Natural killer cell treated with Interleukin-12 subunit alpha and Interleukin-12 subunit beta and Interleukin-15 and Interleukin-18, amount 100 ng/mL, for 72 hours (primary cell): ENCODE results near the gene NPC1. TPM values are rescaled to one million over a fixed set of nuclear protein-coding genes. Genes with fewer than 3 reads are reported as not detected.
"Not testable (repeated sequence)": the region's sequence is repeated elsewhere in the genome, so short reads cannot be mapped to it uniquely, and the experiment has no call there.

ENCODE experiments used
- ATAC-seq, 2 donors: fragments of 150-1000 bp; cut with Tn5 transposase in 1 of 2; sonication (Bioruptor Pico), chemical (Tn5 transposase) in 1 of 2; 2 replicates each; pipeline ENCODE4 v1.10.0; 2021
- DNase-seq: peaks from one replicate; pipeline ENCODE4 v3.0.0; 2022; ENCODE audit warnings: low spot score
- H3K27ac Mint-ChIP-seq, 2 donors: 1 replicate in 1 of 2; 2 replicates in 1 of 2; pipeline ENCODE4 v1.8.0; 2022; ENCODE audit warnings: mixed read lengths in 2 of 2, mild to moderate bottlenecking in 1 of 2, moderate library complexity in 1 of 2
- H3K27me3 Mint-ChIP-seq, 2 donors: 1 replicate in 1 of 2; 2 replicates in 1 of 2; pipeline ENCODE4 v1.8.0; 2022; ENCODE audit warnings: mixed read lengths in 2 of 2
- H3K36me3 Mint-ChIP-seq: one replicate; pipeline ENCODE4 v1.8.0; 2022; ENCODE audit warnings: mixed read lengths
- H3K4me1 Mint-ChIP-seq, 2 donors: 1 replicate in 1 of 2; 2 replicates in 1 of 2; pipeline ENCODE4 v1.8.0; 2022; ENCODE audit warnings: low read depth in 2 of 2, mixed read lengths in 2 of 2, mild to moderate bottlenecking in 1 of 2
- H3K4me3 Mint-ChIP-seq: one replicate; pipeline ENCODE4 v1.8.0; 2022; ENCODE audit warnings: mixed read lengths
- H3K9me3 Mint-ChIP-seq: 2 replicates; pipeline ENCODE4 v1.8.0; 2022; ENCODE audit warnings: mixed read lengths
- total RNA-seq, 2 donors: library from RNA; stranded (reverse); gene quantifications; one replicate each; pipeline ENCODE4 v1.2.3, GENCODE V29; 2022

The NPC1 gene
- total RNA-seq, 2 donors from 2014 or later = 87.6 to 88.3 TPM

DNA sequence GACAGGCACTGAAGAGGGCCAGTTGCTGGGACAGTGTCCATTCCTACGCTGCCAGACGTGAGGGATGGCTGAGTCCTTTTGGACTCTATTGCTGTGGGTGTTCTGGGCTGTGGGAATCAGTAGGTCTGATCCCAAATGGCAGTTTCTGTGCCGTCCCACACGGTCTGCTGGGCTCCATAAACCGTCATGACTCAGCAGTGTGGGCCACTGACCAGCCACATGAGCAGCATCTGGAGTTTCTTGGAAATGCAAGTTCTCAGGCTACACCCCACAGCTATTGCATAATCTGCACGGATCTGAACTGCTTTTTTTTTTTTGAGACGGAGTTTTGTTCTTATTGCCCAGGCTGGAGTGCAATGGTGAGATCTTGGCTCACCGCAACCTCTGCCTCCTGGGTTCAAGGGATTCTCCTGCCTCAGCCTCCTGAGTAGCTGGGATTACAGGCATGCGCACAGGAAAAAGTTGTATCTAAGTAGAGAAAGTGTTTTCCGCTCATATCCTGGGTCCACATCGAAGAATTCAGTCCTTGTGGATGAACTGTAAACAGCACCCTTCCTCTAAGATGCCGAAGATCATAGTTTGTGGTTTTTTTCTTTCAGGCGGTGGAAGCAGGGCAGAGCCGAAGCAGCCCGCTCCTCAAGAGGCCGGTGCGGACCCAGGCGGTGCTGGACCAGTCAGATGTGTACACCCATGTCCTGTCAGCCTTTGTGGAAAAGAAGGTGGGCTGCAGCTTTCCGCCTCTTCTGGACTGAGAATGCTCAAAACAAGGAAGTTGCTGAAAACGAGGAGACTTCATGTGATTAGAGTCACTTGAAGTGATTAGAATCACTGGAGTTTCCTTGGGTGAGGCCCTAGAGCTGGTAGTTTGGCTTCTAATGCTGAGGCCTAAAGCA is 57.5 kb downstream of the NPC1 start:
- ATAC-seq (no peak), DNase-seq (no peak)
- H3K27ac Mint-ChIP-seq = peak overlapping the region; percentile 53 to 84
- H3K27me3 Mint-ChIP-seq = no peaks in the 10 kb centered on the region
- H3K4me3 Mint-ChIP-seq = no peak overlapping the region
- H3K9me3 Mint-ChIP-seq = no peaks in the 10 kb centered on the region
- peaks cover 24% of the 10 kb centered on the region for H3K36me3 Mint-ChIP-seq
- peaks cover 13 to 23% of the 10 kb centered on the region in 2 donors for H3K4me1 Mint-ChIP-seq

DNA sequence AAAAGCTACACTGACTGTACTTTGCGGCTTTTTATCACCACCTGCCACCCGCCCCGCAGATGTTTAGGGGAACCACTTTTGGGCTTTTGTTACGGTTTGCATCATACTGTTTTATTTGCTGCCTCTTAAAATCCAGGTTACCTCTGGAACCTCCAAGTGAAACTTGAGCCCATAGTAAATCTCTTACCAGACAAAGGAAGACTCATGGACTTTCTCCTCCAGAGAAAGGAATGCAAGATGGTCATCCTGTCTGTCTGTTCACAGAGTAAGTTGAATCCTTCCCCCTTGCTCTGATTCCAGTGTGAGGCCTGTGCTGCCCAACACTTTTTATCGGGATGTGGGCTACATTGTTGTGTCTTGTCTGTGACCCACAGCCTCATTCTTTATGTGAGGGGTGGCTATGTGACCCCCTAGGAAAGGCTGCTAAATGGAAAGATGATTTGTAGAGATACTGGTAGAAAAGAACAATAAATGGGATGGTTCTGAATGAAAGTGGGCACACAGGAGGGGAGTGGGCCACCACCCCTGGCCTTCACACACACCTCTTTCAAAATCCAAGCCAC is 59.7 kb downstream of the NPC1 start:
- DNase-seq (no peak), ATAC-seq (no peak)
- no peak overlapping the region for H3K4me3 Mint-ChIP-seq
- no peaks in the 10 kb centered on the region for H3K9me3 Mint-ChIP-seq
- H3K36me3 Mint-ChIP-seq = peaks cover 32% of the 10 kb centered on the region
- H3K27me3 Mint-ChIP-seq = no peaks in the 10 kb centered on the region
- peaks cover 22 to 26% of the 10 kb centered on the region in 2 donors for H3K4me1 Mint-ChIP-seq
- H3K27ac Mint-ChIP-seq = no peak overlapping the region

DNA sequence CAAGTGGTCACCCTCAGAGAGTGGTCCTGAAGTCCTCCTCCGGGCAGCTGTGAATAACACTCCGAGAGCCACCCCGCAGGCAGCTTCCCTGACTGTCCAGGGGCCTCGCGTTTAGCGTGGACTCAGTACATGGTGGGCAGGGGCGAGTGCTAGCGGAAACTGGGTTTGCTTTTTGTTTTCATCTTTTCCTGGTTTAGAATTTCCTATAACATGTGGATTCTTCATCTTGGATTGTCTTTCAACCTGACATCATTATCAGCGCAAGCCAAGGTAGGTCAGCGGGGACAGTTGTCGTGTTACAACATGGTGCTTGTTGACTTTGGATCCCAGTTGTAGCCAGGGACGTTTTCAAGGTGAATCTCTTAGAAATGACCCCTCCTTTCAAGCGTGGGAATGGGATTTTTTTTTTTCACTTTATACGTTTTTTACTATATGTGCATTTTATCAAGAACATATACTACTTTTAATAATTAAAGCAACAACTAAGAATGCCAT is 62.0 kb downstream of the NPC1 start:
- Mint-ChIP-seq H3K36me3 (peaks cover 36% of the 10 kb centered on the region), H3K4me3 (no peak overlapping the region), H3K9me3 (no peaks in the 10 kb centered on the region), H3K4me1 (peaks cover 14 to 20% of the 10 kb centered on the region in 2 donors), H3K27ac (peak overlapping the region; percentile 36 to 70), H3K27me3 (no peaks in the 10 kb centered on the region)
- ATAC-seq (no peak), DNase-seq (no peak)

DNA sequence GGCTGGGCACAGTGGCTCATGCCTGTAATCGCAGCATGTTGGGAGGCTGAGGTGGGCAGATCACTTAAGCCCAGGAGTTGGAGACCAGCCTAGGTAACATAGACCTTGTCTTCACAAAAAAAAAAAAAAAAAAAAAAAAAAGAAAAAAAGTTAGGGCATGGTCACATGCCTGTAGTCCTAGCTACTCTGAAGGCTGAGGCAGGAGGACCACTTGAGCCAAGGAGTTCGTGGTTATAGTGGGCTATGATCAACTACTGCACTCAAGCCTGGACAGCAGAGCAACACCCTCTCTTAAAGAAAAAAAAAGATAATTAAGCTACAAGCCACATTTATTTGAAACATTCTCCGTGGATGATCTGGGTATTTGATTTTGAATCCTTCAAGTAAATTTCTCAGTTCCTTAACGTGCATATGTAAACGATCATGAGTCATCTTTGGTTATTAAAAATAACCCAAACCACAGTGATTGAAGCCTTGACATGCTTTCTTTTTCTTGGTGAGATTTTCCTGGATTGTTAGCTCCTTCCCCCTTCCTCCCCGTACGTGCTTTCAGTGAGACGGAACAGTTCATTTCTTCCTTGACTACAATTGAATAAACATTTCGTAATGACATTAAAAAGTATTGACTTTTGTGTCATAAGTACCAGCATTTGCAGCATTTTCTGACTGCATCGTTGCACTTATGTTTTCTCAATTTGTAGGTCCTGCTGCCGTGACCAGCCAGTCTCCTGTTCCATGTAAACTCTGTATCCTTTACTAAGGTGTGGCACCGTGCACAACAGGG is 62.7 kb downstream of the NPC1 start:
- no peaks in the 10 kb centered on the region for H3K27me3 Mint-ChIP-seq
- peaks cover 11 to 15% of the 10 kb centered on the region in 2 donors for H3K4me1 Mint-ChIP-seq
- no peaks in the 10 kb centered on the region for H3K9me3 Mint-ChIP-seq
- peak overlapping the region; percentile 36 to 70 for H3K27ac Mint-ChIP-seq
- peaks cover 36% of the 10 kb centered on the region for H3K36me3 Mint-ChIP-seq
- DNase-seq = no peak
- H3K4me3 Mint-ChIP-seq = no peak overlapping the region
- ATAC-seq = no peak

DNA sequence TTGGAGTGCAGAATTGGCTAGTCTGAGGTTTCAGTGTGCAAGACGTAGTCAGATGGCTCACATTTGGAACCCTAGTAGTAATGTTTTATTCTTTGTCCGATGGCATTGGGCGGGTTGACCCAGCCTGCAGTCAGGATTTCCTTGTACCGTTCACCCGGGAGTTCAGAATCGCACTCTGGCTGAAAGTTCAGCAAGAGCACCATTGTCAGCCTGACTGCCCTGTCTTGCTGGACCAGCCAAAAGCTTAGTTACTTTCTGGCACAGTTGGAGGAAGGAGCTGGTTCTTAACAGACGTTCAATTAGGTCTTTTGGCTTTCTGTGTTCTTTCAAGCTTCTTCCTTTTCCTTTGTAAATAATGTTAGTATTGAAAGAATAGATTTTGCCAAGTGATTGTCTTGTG is 64.4 kb downstream of the NPC1 start:
- H3K27me3 Mint-ChIP-seq = no peaks in the 10 kb centered on the region
- peaks cover 41% of the 10 kb centered on the region for H3K36me3 Mint-ChIP-seq
- peaks cover 11 to 14% of the 10 kb centered on the region in 2 donors for H3K4me1 Mint-ChIP-seq
- H3K9me3 Mint-ChIP-seq = no peaks in the 10 kb centered on the region
- peak overlapping the region; percentile 25 to 68 for H3K27ac Mint-ChIP-seq
- no peak overlapping the region for H3K4me3 Mint-ChIP-seq
- no peak for DNase-seq
- ATAC-seq = no peak

DNA sequence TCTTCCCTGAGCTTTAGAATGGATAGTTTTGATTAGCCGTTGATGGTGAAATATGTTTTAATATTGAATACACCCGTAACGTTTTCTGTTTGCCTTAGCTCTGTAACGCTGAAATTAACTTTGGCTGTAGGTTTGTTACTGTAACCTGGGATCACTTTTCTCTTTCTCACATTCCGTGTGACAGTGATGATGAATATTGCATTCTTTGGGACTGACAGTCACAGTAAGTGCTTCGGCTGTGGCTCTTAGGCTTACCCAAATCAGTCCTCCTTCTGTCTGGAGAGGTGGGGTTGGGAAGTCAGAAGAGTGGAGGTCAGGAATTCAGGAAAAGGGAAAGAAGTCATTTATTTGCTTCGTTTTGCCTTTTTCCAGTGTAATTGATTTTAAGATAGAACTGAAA is 65.0 kb downstream of the NPC1 start:
- H3K36me3 Mint-ChIP-seq = peaks cover 41% of the 10 kb centered on the region
- peak overlapping the region; percentile 25 to 68 for H3K27ac Mint-ChIP-seq
- ATAC-seq = no peak
- H3K4me1 Mint-ChIP-seq = peaks cover 11 to 14% of the 10 kb centered on the region in 2 donors
- H3K9me3 Mint-ChIP-seq = no peaks in the 10 kb centered on the region
- no peak for DNase-seq
- H3K4me3 Mint-ChIP-seq = no peak overlapping the region
- no peaks in the 10 kb centered on the region for H3K27me3 Mint-ChIP-seq

DNA sequence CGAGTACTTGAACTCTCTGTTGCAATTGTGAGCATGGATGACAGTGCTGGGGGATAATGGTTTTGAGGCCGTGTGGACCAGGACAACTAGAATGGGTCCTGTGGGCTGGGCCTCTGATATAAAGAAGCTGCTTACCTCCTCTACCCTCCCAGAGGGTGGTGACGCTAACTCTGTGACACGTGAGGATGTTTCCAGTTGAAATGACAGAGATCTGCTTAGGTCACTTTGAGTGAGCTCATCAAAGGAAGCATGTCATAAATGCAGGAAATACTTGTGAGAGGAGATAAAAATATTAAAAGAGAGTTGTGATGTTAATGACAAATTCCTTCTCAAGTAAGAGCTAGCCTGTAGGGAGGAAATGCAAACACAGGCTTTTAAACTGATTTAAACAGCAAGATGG is 66.6 kb downstream of the NPC1 start:
- Mint-ChIP-seq H3K4me3 (no peak overlapping the region), H3K9me3 (no peaks in the 10 kb centered on the region), H3K4me1 (peaks cover 19 to 21% of the 10 kb centered on the region in 2 donors), H3K27ac (peak overlapping the region in 1 of 2 donors; percentile 17), H3K36me3 (peaks cover 36% of the 10 kb centered on the region), H3K27me3 (no peaks in the 10 kb centered on the region)
- ATAC-seq (no peak), DNase-seq (no peak)

DNA sequence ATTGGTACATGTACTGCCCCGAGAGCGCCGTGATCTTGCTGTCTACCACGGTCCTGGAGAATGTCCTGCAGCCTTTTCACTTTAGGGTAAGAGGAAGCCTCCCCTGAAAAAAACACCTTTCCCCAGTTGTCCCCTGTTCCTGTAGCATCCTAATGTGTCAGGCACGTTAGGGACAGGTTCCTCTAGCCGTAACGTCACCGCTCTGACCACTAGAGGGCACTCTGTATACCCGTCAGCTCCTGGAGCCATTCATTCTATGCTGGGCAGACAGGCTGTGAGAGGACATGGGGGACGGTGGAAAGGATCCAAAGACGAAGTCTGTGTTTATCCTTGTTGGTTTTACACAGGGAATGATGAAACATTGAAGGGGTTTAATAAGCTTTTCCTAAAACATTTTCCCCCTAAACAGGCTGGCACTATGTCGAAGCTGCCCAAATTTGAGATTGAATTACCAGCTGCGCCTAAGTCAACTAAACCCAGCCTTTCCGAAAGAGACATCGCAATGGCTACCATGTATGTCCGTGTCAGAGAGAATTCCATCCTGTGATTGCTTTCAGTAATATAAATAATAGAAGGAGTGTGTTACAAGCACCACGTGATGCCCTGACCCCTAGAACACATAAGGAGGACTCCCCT is 70.3 kb downstream of the NPC1 start:
- Mint-ChIP-seq H3K9me3 (no peaks in the 10 kb centered on the region), H3K27ac (peak overlapping the region; percentile 32 to 70), H3K4me3 (no peak overlapping the region), H3K36me3 (peaks cover 21% of the 10 kb centered on the region), H3K4me1 (peaks cover 17 to 24% of the 10 kb centered on the region in 2 donors), H3K27me3 (no peaks in the 10 kb centered on the region)
- ATAC-seq (peak; percentile 90 to 92), DNase-seq (peak; percentile 85)

DNA sequence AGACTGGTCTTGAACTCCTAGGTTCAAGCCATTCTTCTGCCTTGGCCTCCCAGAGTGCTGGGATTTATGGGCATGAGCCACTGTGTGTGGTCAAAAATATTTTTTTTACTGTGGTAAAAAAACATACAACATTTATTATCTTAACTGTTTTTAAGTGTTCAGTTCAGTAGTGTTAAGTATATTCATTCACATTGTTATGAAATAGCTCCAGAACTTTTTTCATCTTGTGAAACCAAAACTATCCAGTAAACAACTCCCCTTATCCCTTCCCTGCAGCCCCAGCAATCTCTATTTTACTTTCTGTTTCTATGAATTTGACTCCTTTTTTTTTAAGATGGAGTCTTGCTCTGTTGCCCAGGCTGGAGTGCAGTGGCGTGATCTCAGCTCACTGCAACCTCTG is 73.7 kb downstream of the NPC1 start:
- Mint-ChIP-seq H3K9me3 (no peaks in the 10 kb centered on the region), H3K36me3 (peaks cover 27% of the 10 kb centered on the region), H3K4me1 (peaks cover 17 to 34% of the 10 kb centered on the region in 2 donors), H3K27ac (peak overlapping the region; percentile 36 to 90), H3K27me3 (no peaks in the 10 kb centered on the region), H3K4me3 (no peak overlapping the region)
- ATAC-seq (peak in 1 of 2 donors; percentile 82), DNase-seq (no peak)

DNA sequence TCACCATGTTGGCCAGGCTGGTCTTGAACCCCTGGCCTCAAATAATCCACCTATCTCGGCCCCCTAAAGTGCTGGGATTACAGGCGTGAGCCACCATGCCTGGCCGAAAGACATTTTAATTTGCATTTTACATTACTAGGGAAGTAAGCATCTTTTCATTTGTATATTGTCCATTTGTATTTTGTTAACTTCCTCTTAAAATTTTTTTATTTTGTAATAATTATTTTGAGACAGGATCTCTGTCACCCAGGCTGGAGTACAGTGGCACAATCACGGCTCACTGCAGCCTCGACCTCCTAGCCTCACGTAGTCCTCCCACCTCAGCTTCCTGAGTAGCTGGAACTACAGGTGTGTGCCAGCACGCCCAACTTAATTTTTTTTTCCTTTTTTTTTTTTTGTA is 74.1 kb downstream of the NPC1 start:
- Mint-ChIP-seq H3K36me3 (peaks cover 24% of the 10 kb centered on the region), H3K4me1 (peaks cover 17 to 34% of the 10 kb centered on the region in 2 donors)
- not testable (repeated sequence) for H3K9me3 Mint-ChIP-seq

DNA sequence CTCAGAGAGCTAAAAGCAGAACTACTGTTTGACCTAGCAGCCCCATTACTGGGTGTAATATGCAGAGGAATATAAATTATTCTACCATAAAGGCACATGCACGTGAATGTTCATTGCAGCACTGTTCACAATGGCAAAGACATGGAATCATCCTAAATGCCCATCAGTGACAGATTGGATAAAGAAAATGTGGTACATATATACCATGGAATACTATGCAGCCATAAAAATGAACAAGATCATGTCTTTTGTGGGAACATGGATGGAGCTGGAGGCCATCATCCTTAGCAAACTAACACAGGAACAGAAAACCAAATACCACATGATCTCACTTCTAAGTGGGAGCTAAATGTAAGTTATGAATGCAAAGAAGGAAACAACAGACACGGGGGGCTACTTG is 75.4 kb downstream of the NPC1 start:
- H3K4me3 Mint-ChIP-seq, DNase-seq, H3K27me3 Mint-ChIP-seq, H3K9me3 Mint-ChIP-seq, ATAC-seq: not testable (repeated sequence)
- peaks cover 14 to 30% of the 10 kb centered on the region in 2 donors for H3K4me1 Mint-ChIP-seq
- H3K27ac Mint-ChIP-seq = peak overlapping the region; percentile 28 to 39
- peaks cover 24% of the 10 kb centered on the region for H3K36me3 Mint-ChIP-seq

More for the DNA sequence above, 74.1 kb downstream of the NPC1 start:
- peak overlapping the region; percentile 36 to 90 for H3K27ac Mint-ChIP-seq
- not testable (repeated sequence) for DNase-seq, H3K27me3 Mint-ChIP-seq, ATAC-seq, H3K4me3 Mint-ChIP-seq

DNA sequence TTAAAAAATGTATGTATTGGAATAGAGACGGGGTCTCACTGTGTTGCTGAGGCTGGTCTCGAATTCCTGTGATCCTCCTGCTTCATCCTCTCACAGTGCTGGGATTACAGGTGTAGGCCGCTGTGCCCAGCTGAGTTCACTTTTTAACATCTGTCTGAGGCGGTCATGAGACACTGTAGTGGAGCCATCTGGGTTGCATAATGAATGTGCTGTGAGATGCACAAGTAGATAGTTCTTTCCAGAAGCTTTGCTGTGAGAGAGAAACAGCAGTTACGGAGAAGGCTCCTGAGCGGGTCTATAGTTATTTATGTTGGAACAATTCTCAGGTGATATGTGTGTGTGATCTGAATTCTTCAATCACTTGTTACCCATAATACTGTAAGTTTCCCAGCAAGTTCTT is 79.9 kb downstream of the NPC1 start:
- H3K9me3 Mint-ChIP-seq = no peaks in the 10 kb centered on the region
- DNase-seq (no peak), ATAC-seq (no peak)
- no peak overlapping the region for H3K27ac Mint-ChIP-seq
- H3K4me3 Mint-ChIP-seq = no peak overlapping the region
- no peaks in the 10 kb centered on the region for H3K27me3 Mint-ChIP-seq
- H3K4me1 Mint-ChIP-seq = peaks cover 20 to 40% of the 10 kb centered on the region in 2 donors
- peaks cover 25% of the 10 kb centered on the region for H3K36me3 Mint-ChIP-seq

DNA sequence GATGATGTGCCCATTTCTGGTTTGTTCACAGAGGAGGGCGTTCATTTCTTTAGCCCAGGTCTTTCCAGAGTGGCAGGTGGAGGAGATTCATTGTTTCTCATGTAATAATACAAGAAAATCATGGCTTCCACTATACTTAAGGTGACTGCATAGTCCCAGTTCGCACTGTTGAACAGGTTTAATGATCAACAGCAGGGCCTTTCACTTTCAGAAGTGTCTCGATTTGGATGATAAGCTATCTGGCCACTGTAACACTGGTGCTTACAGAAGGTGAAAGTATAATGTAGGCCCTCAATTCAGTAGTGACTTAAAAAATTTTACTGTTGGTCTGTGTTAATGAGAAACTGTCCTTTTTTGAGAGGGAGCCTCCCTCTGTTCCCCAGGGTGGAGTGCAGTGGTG is 81.6 kb downstream of the NPC1 start:
- H3K27me3 Mint-ChIP-seq = no peaks in the 10 kb centered on the region
- no peak for DNase-seq
- no peak for ATAC-seq

More for the DNA sequence above, 81.6 kb downstream of the NPC1 start:
- peaks cover 17% of the 10 kb centered on the region for H3K36me3 Mint-ChIP-seq
- H3K4me3 Mint-ChIP-seq = peak overlapping the region; percentile 98
- H3K4me1 Mint-ChIP-seq = peaks cover 24 to 35% of the 10 kb centered on the region in 2 donors
- H3K9me3 Mint-ChIP-seq = no peaks in the 10 kb centered on the region
- peak overlapping the region; percentile 86 to 95 for H3K27ac Mint-ChIP-seq
